Measurements from ENCODE around the gene HIBCH. TPM values are rescaled to one million over a fixed set of nuclear protein-coding genes. Genes with fewer than 3 reads are reported as not detected.
"Not testable (repeated sequence)": the region's sequence is repeated elsewhere in the genome, so short reads cannot be mapped to it uniquely, and the experiment has no call there.

Gene HIBCH
- total RNA-seq, 1 donor from 2014 or later: 29.1 TPM

GRCh38 chr2:190178066-190178722, 141.4 kb downstream of the HIBCH start:
- Mint-ChIP-seq H3K4me1 (peaks cover 7% of the 10 kb centered on the region), H3K9me3 (no peaks in the 10 kb centered on the region), H3K27ac (no peak overlapping the region), H3K27me3 (peaks cover 19% of the 10 kb centered on the region), H3K4me3 (no peak overlapping the region), H3K36me3 (ENCODE audit: low read depth) (no peaks in the 10 kb centered on the region)
- intact Hi-C loops (cut with micrococcal nuclease): no loop called here
- no peak for DNase-seq

- Mint-ChIP-seq H3K9me3 (no peaks in the 10 kb centered on the region), H3K27me3 (peaks cover 18% of the 10 kb centered on the region), H3K36me3 (ENCODE audit: low read depth) (no peaks in the 10 kb centered on the region), H3K4me1 (peaks cover 7% of the 10 kb centered on the region), H3K27ac (no peak overlapping the region), H3K4me3 (no peak overlapping the region)
- intact Hi-C loops (cut with micrococcal nuclease): no loop called here
- no peak for DNase-seq
Measured at GRCh38 chr2:190177249-190178040, 142.2 kb downstream of the HIBCH start.

GRCh38 chr2:190173392-190173791, 146.2 kb downstream of the HIBCH start:
- Mint-ChIP-seq H3K4me1 (peaks cover 2% of the 10 kb centered on the region), H3K27ac (no peak overlapping the region), H3K27me3 (no peaks in the 10 kb centered on the region), H3K4me3 (no peak overlapping the region), H3K36me3 (ENCODE audit: low read depth) (no peaks in the 10 kb centered on the region), H3K9me3 (peaks cover 3% of the 10 kb centered on the region)
- no peak for DNase-seq
- intact Hi-C loops (cut with micrococcal nuclease): no loop called here

- Mint-ChIP-seq H3K9me3 (peaks cover 4% of the 10 kb centered on the region), H3K4me1 (no peaks in the 10 kb centered on the region), H3K27ac (no peak overlapping the region), H3K36me3 (ENCODE audit: low read depth) (no peaks in the 10 kb centered on the region), H3K4me3 (no peak overlapping the region), H3K27me3 (no peaks in the 10 kb centered on the region)
- no peak for DNase-seq
- intact Hi-C loops (cut with micrococcal nuclease): no loop called here
Measured at GRCh38 chr2:190170673-190171072, 149.0 kb downstream of the HIBCH start.

GRCh38 chr2:190169221-190170072, 150.2 kb downstream of the HIBCH start:
- peaks cover 4% of the 10 kb centered on the region for H3K9me3 Mint-ChIP-seq
- intact Hi-C loops (cut with micrococcal nuclease): no loop called here
- no peaks in the 10 kb centered on the region for H3K27me3 Mint-ChIP-seq

GRCh38 chr2:190167702-190168101, 151.9 kb downstream of the HIBCH start:
- Mint-ChIP-seq H3K27ac (no peak overlapping the region), H3K36me3 (ENCODE audit: low read depth) (no peaks in the 10 kb centered on the region), H3K4me1 (no peaks in the 10 kb centered on the region), H3K4me3 (no peak overlapping the region), H3K27me3 (no peaks in the 10 kb centered on the region), H3K9me3 (peaks cover 4% of the 10 kb centered on the region)
- no peak for DNase-seq
- intact Hi-C loops (cut with micrococcal nuclease): no loop called here

More at GRCh38 chr2:190169221-190170072, 150.2 kb downstream of the HIBCH start:
- Mint-ChIP-seq H3K4me1 (no peaks in the 10 kb centered on the region), H3K27ac (no peak overlapping the region), H3K36me3 (ENCODE audit: low read depth) (no peaks in the 10 kb centered on the region), H3K4me3 (no peak overlapping the region)
- DNase-seq: no peak

- intact Hi-C loops (cut with micrococcal nuclease): no loop called here
- DNase-seq: no peak
- Mint-ChIP-seq H3K4me3 (no peak overlapping the region), H3K27me3 (no peaks in the 10 kb centered on the region), H3K27ac (no peak overlapping the region), H3K4me1 (no peaks in the 10 kb centered on the region), H3K36me3 (ENCODE audit: low read depth) (no peaks in the 10 kb centered on the region), H3K9me3 (peaks cover 4% of the 10 kb centered on the region)
Measured at GRCh38 chr2:190165491-190165890, 154.1 kb downstream of the HIBCH start.

- Mint-ChIP-seq H3K4me3 (no peak overlapping the region), H3K4me1 (no peaks in the 10 kb centered on the region), H3K27ac (no peak overlapping the region), H3K9me3 (no peaks in the 10 kb centered on the region), H3K36me3 (ENCODE audit: low read depth) (no peaks in the 10 kb centered on the region), H3K27me3 (no peaks in the 10 kb centered on the region)
- intact Hi-C loops (cut with micrococcal nuclease): no loop called here
- no peak for DNase-seq
Measured at GRCh38 chr2:190162851-190163250, 156.8 kb downstream of the HIBCH start.

GRCh38 chr2:190159453-190159852, 160.2 kb downstream of the HIBCH start:
- DNase-seq: no peak
- Mint-ChIP-seq H3K9me3 (no peaks in the 10 kb centered on the region), H3K27me3 (no peaks in the 10 kb centered on the region), H3K4me3 (no peak overlapping the region), H3K4me1 (no peaks in the 10 kb centered on the region), H3K27ac (no peak overlapping the region), H3K36me3 (ENCODE audit: low read depth) (no peaks in the 10 kb centered on the region)
- intact Hi-C loops (cut with micrococcal nuclease): no loop called here

- no peaks in the 10 kb centered on the region for H3K9me3 Mint-ChIP-seq
- no peaks in the 10 kb centered on the region for H3K4me1 Mint-ChIP-seq
- H3K36me3 Mint-ChIP-seq (ENCODE audit: low read depth): no peaks in the 10 kb centered on the region
- H3K4me3 Mint-ChIP-seq: no peak overlapping the region
- no peaks in the 10 kb centered on the region for H3K27me3 Mint-ChIP-seq
- intact Hi-C loops (cut with micrococcal nuclease): no loop called here
- no peak overlapping the region for H3K27ac Mint-ChIP-seq
- DNase-seq: no peak
Measured at GRCh38 chr2:190158798-190159434, 160.7 kb downstream of the HIBCH start.

GRCh38 chr2:190157613-190158528, 161.8 kb downstream of the HIBCH start:
- not testable (repeated sequence) for H3K4me3 Mint-ChIP-seq

GRCh38 chr2:190156530-190157212, 163.0 kb downstream of the HIBCH start:
- no peaks in the 10 kb centered on the region for H3K36me3 Mint-ChIP-seq (ENCODE audit: low read depth)
- intact Hi-C loops (cut with micrococcal nuclease): no loop called here
- no peaks in the 10 kb centered on the region for H3K4me1 Mint-ChIP-seq
- H3K27ac Mint-ChIP-seq: no peak overlapping the region
- no peaks in the 10 kb centered on the region for H3K9me3 Mint-ChIP-seq
- no peaks in the 10 kb centered on the region for H3K27me3 Mint-ChIP-seq
- DNase-seq: no peak
- no peak overlapping the region for H3K4me3 Mint-ChIP-seq

More at GRCh38 chr2:190157613-190158528, 161.8 kb downstream of the HIBCH start:
- H3K9me3 Mint-ChIP-seq; intact Hi-C loops (cut with micrococcal nuclease); H3K4me1 Mint-ChIP-seq; H3K27ac Mint-ChIP-seq; H3K27me3 Mint-ChIP-seq; DNase-seq; H3K36me3 Mint-ChIP-seq (ENCODE audit: low read depth): not testable (repeated sequence)
